Immature natural killer cell (primary cell): ENCODE data around the gene AIG1. TPM values are rescaled to one million over a fixed set of nuclear protein-coding genes. Genes with fewer than 3 reads are reported as not detected.
A peak's percentile ranks its signal among the peaks of the same experiment; 100 is the strongest.
"Not testable (repeated sequence)": the region's sequence is repeated elsewhere in the genome, so short reads cannot be mapped to it uniquely, and the experiment has no call there.

Experiments used
- DNase-seq, 3 donors: peaks; one replicate each; pipeline ENCODE4 v3.0.0; 2022; ENCODE audit warnings: mixed read lengths in 1 of 3
- H3K27ac Mint-ChIP-seq, 6 donors: one replicate each; pipeline ENCODE4 v1.8.0; 2020; ENCODE audit warnings: mixed read lengths in 6 of 6, mild to moderate bottlenecking in 5 of 6, inconsistent platforms in 4 of 6, moderate library complexity in 3 of 6
- H3K27me3 Mint-ChIP-seq, 3 donors: one replicate each; pipeline ENCODE4 v1.8.0; 2020 to 2021; ENCODE audit warnings: low read depth in 3 of 3, mild to moderate bottlenecking in 3 of 3, mixed read lengths in 3 of 3, moderate library complexity in 3 of 3, inconsistent platforms in 1 of 3
- H3K36me3 Mint-ChIP-seq, 3 donors: one replicate each; pipeline ENCODE4 v1.8.0; 2020; ENCODE audit warnings: mixed read lengths in 3 of 3, inconsistent platforms in 2 of 3, mild to moderate bottlenecking in 2 of 3
- H3K4me1 Mint-ChIP-seq, 2 donors: one replicate each; pipeline ENCODE4 v1.8.0; 2020; ENCODE audit warnings: inconsistent platforms in 2 of 2, mild to moderate bottlenecking in 2 of 2, mixed read lengths in 2 of 2, moderate library complexity in 1 of 2
- H3K4me3 Mint-ChIP-seq, 5 donors: one replicate each; pipeline ENCODE4 v1.8.0; 2020; ENCODE audit warnings: mild to moderate bottlenecking in 5 of 5, mixed read lengths in 5 of 5, inconsistent platforms in 3 of 5, moderate library complexity in 3 of 5
- H3K9me3 Mint-ChIP-seq, 6 donors: one replicate each; pipeline ENCODE4 v1.8.0; 2020; ENCODE audit warnings: mild to moderate bottlenecking in 6 of 6, mixed read lengths in 6 of 6, inconsistent platforms in 4 of 6, moderate library complexity in 3 of 6
- polyA plus RNA-seq, 3 donors: library from polyadenylated mRNA; unstranded; fragments of 300-500 nt; fragmentation: Illumina TruSeq; gene quantifications; one replicate each; pipeline ENCODE4 v1.2.3, GENCODE V29; 2021

Gene AIG1
- polyA plus RNA-seq, 3 donors from 2014 or later, result 4.6 to 17.8 (median 12.3) TPM

GRCh38 chr6:143331362-143331761 lies 270.7 kb downstream of the AIG1 start:
- no peaks in the 10 kb centered on the region for H3K4me1 Mint-ChIP-seq

GRCh38 chr6:143332153-143332845 lies 271.6 kb downstream of the AIG1 start:
- DNase-seq, result no peak
- no peaks in the 10 kb centered on the region for H3K9me3 Mint-ChIP-seq
- H3K27ac Mint-ChIP-seq, result no peak overlapping the region
- H3K4me3 Mint-ChIP-seq, result no peak overlapping the region
- H3K36me3 Mint-ChIP-seq, result no peaks in the 10 kb centered on the region
- H3K4me1 Mint-ChIP-seq, result no peaks in the 10 kb centered on the region
- H3K27me3 Mint-ChIP-seq, result peaks cover 3 to 4% (median 3%) of the 10 kb centered on the region in 3 donors

More at GRCh38 chr6:143331362-143331761, 270.7 kb downstream of the AIG1 start:
- DNase-seq, result no peak
- Mint-ChIP-seq H3K27me3 (peaks cover 3 to 4% (median 3%) of the 10 kb centered on the region in 3 donors), H3K4me3 (no peak overlapping the region), H3K9me3 (no peaks in the 10 kb centered on the region), H3K36me3 (no peaks in the 10 kb centered on the region), H3K27ac (no peak overlapping the region)

GRCh38 chr6:143333081-143333480 lies 272.4 kb downstream of the AIG1 start:
- Mint-ChIP-seq H3K36me3 (peaks cover 0 to under 1% (median 0%) of the 10 kb centered on the region in 3 donors), H3K27me3 (peaks cover 3 to 4% (median 3%) of the 10 kb centered on the region in 3 donors), H3K9me3 (peaks cover 0 to 2% (median 0%) of the 10 kb centered on the region in 6 donors), H3K4me3 (no peak overlapping the region), H3K4me1 (no peaks in the 10 kb centered on the region), H3K27ac (no peak overlapping the region)
- DNase-seq, result no peak

- Mint-ChIP-seq H3K4me1 (no peaks in the 10 kb centered on the region), H3K36me3 (peaks cover 0 to 3% (median 0%) of the 10 kb centered on the region in 3 donors), H3K27me3 (peaks cover 3 to 4% (median 3%) of the 10 kb centered on the region in 3 donors), H3K9me3 (peaks cover 0 to 2% (median 0%) of the 10 kb centered on the region in 6 donors), H3K4me3 (no peak overlapping the region), H3K27ac (no peak overlapping the region)
- no peak for DNase-seq
These were observed 273.2 kb downstream of the AIG1 start for GRCh38 chr6:143333749-143334520.

GRCh38 chr6:143335865-143336264 lies 275.2 kb downstream of the AIG1 start:
- H3K27me3 Mint-ChIP-seq, result no peaks in the 10 kb centered on the region

GRCh38 chr6:143336446-143337152 lies 275.9 kb downstream of the AIG1 start:
- Mint-ChIP-seq H3K9me3 (peaks cover 0 to 2% (median 0%) of the 10 kb centered on the region in 6 donors), H3K4me3 (no peak overlapping the region), H3K27ac (no peak overlapping the region), H3K27me3 (no peaks in the 10 kb centered on the region), H3K4me1 (no peaks in the 10 kb centered on the region), H3K36me3 (peaks cover 0 to 3% (median 0%) of the 10 kb centered on the region in 3 donors)
- no peak for DNase-seq

More at GRCh38 chr6:143335865-143336264, 275.2 kb downstream of the AIG1 start:
- DNase-seq, result no peak
- Mint-ChIP-seq H3K36me3 (peaks cover 0 to 3% (median 0%) of the 10 kb centered on the region in 3 donors), H3K4me3 (no peak overlapping the region), H3K27ac (no peak overlapping the region), H3K9me3 (peaks cover 0 to 2% (median 0%) of the 10 kb centered on the region in 6 donors), H3K4me1 (no peaks in the 10 kb centered on the region)

- Mint-ChIP-seq H3K4me1 (no peaks in the 10 kb centered on the region), H3K27me3 (no peaks in the 10 kb centered on the region), H3K36me3 (peaks cover 0 to 3% (median 0%) of the 10 kb centered on the region in 3 donors), H3K27ac (no peak overlapping the region), H3K4me3 (no peak overlapping the region), H3K9me3 (peaks cover 0 to 2% (median 0%) of the 10 kb centered on the region in 6 donors)
- DNase-seq, result peak; percentile 5 to 25 (median 18)
These were observed 276.7 kb downstream of the AIG1 start for GRCh38 chr6:143337201-143337949.

GRCh38 chr6:143339223-143339622 lies 278.5 kb downstream of the AIG1 start:
- Mint-ChIP-seq H3K27me3 (no peaks in the 10 kb centered on the region), H3K4me3 (no peak overlapping the region), H3K27ac (no peak overlapping the region), H3K36me3 (peaks cover 0 to 3% (median 0%) of the 10 kb centered on the region in 3 donors), H3K4me1 (no peaks in the 10 kb centered on the region), H3K9me3 (peaks cover 0 to 2% (median 0%) of the 10 kb centered on the region in 6 donors)
- no peak for DNase-seq

- not testable (repeated sequence) for H3K4me1 Mint-ChIP-seq, DNase-seq, H3K4me3 Mint-ChIP-seq, H3K27me3 Mint-ChIP-seq, H3K9me3 Mint-ChIP-seq, H3K36me3 Mint-ChIP-seq, H3K27ac Mint-ChIP-seq
These were observed 284.8 kb downstream of the AIG1 start for GRCh38 chr6:143345477-143345876.

- Mint-ChIP-seq H3K27ac (no peak overlapping the region), H3K4me3 (no peak overlapping the region), H3K27me3 (peaks cover 0 to 5% (median 2%) of the 10 kb centered on the region in 3 donors), H3K36me3 (no peaks in the 10 kb centered on the region), H3K9me3 (no peaks in the 10 kb centered on the region), H3K4me1 (no peaks in the 10 kb centered on the region)
- DNase-seq, result no peak
These were observed 285.3 kb downstream of the AIG1 start for GRCh38 chr6:143346004-143346403.

- no peaks in the 10 kb centered on the region for H3K36me3 Mint-ChIP-seq
- H3K9me3 Mint-ChIP-seq, result peaks cover 0 to 9% (median 0%) of the 10 kb centered on the region in 6 donors
- H3K4me1 Mint-ChIP-seq, result no peaks in the 10 kb centered on the region
- H3K4me3 Mint-ChIP-seq, result no peak overlapping the region
- H3K27me3 Mint-ChIP-seq, result peaks cover 1 to 5% (median 2%) of the 10 kb centered on the region in 3 donors
- no peak for DNase-seq
- no peak overlapping the region for H3K27ac Mint-ChIP-seq
These were observed 287.8 kb downstream of the AIG1 start for GRCh38 chr6:143348531-143348930.

- DNase-seq, result no peak
- peaks cover 1 to 5% (median 2%) of the 10 kb centered on the region in 3 donors for H3K27me3 Mint-ChIP-seq
- no peaks in the 10 kb centered on the region for H3K36me3 Mint-ChIP-seq
- H3K9me3 Mint-ChIP-seq, result peaks cover 0 to 9% (median 4%) of the 10 kb centered on the region in 6 donors
- no peak overlapping the region for H3K27ac Mint-ChIP-seq
- no peaks in the 10 kb centered on the region for H3K4me1 Mint-ChIP-seq
- H3K4me3 Mint-ChIP-seq, result no peak overlapping the region
These were observed 288.8 kb downstream of the AIG1 start for GRCh38 chr6:143349530-143349929.
